HG03135 (cell line): ENCODE measurements around the gene PCDHB12.
"Not testable (repeated sequence)": the region's sequence is repeated elsewhere in the genome, so short reads cannot be mapped to it uniquely, and the experiment has no call there.

Experiments used
- ATAC-seq: cut with Tn5 transposase; IDR thresholded peaks from one replicate; pipeline ENCODE4 v1.9.1; 2021; ENCODE audit warnings: mild to moderate bottlenecking, moderate library complexity; ENCODE audit not compliant: unreplicated experiment

PCDHB12 gene

GRCh38 chr5:141201646-141202045 lies 6.9 kb upstream of the PCDHB12 start:
- not testable (repeated sequence) for ATAC-seq

GRCh38 chr5:141210281-141210680 lies 1.8 kb downstream of the PCDHB12 start:
- ATAC-seq, result not testable (repeated sequence)

- ATAC-seq, result not testable (repeated sequence)
Observed at GRCh38 chr5:141210849-141211248, 2.3 kb downstream of the PCDHB12 start.

- ATAC-seq, result not testable (repeated sequence)
Observed at GRCh38 chr5:141213656-141214339, 5.3 kb downstream of the PCDHB12 start, which contains the start of gene PCDHB13. PCDHB13 (plus strand) TSS chr5:141213919; CDS start chr5:141214124, 205 bp downstream.

GRCh38 chr5:141214583-141214982 lies 6.1 kb downstream of the PCDHB12 start:
- not testable (repeated sequence) for ATAC-seq

- not testable (repeated sequence) for ATAC-seq
Observed at GRCh38 chr5:141215504-141215903, 7.0 kb downstream of the PCDHB12 start.

GRCh38 chr5:141216035-141216434 lies 7.5 kb downstream of the PCDHB12 start:
- ATAC-seq, result not testable (repeated sequence)

- ATAC-seq, result no peak
Observed at GRCh38 chr5:141223112-141223783, 14.7 kb downstream of the PCDHB12 start, which contains the start of gene PCDHB14. PCDHB14 (plus strand) TSS chr5:141223343; CDS start chr5:141223506, 163 bp downstream.

- ATAC-seq, result not testable (repeated sequence)
Observed at GRCh38 chr5:141224844-141225243, 16.3 kb downstream of the PCDHB12 start.

- ATAC-seq, result not testable (repeated sequence)
Observed at GRCh38 chr5:141225421-141225820, 16.9 kb downstream of the PCDHB12 start.

- ATAC-seq, result no peak
Observed at GRCh38 chr5:141234109-141234667, 25.7 kb downstream of the PCDHB12 start.

GRCh38 chr5:141235922-141236321 lies 27.4 kb downstream of the PCDHB12 start:
- ATAC-seq, result not testable (repeated sequence)

GRCh38 chr5:141236516-141237313 lies 28.2 kb downstream of the PCDHB12 start:
- ATAC-seq, result no peak

GRCh38 chr5:141241496-141241895 lies 33.0 kb downstream of the PCDHB12 start:
- ATAC-seq, result no peak

- ATAC-seq, result no peak
Observed at GRCh38 chr5:141245250-141245717, 36.8 kb downstream of the PCDHB12 start, which contains the start of gene PCDHB15. PCDHB15 (plus strand) TSS chr5:141245395; CDS start chr5:141245579, 184 bp downstream.

- not testable (repeated sequence) for ATAC-seq
Observed at GRCh38 chr5:141246971-141247370, 38.5 kb downstream of the PCDHB12 start.

- ATAC-seq, result not testable (repeated sequence)
Observed at GRCh38 chr5:141247434-141247833, 38.9 kb downstream of the PCDHB12 start.

- ATAC-seq, result no peak
Observed at GRCh38 chr5:141250576-141250975, 42.1 kb downstream of the PCDHB12 start.

GRCh38 chr5:141258464-141258863 lies 49.9 kb downstream of the PCDHB12 start:
- ATAC-seq, result no peak

GRCh38 chr5:141258948-141259347 lies 50.4 kb downstream of the PCDHB12 start:
- no peak for ATAC-seq
